ENCODE results near the gene CASP10. TPM values are rescaled to one million over a fixed set of nuclear protein-coding genes. Genes with fewer than 3 reads are reported as not detected.

The CASP10 gene
- total RNA-seq, 1 donor from 2014 or later, result 46.2 TPM

DNA sequence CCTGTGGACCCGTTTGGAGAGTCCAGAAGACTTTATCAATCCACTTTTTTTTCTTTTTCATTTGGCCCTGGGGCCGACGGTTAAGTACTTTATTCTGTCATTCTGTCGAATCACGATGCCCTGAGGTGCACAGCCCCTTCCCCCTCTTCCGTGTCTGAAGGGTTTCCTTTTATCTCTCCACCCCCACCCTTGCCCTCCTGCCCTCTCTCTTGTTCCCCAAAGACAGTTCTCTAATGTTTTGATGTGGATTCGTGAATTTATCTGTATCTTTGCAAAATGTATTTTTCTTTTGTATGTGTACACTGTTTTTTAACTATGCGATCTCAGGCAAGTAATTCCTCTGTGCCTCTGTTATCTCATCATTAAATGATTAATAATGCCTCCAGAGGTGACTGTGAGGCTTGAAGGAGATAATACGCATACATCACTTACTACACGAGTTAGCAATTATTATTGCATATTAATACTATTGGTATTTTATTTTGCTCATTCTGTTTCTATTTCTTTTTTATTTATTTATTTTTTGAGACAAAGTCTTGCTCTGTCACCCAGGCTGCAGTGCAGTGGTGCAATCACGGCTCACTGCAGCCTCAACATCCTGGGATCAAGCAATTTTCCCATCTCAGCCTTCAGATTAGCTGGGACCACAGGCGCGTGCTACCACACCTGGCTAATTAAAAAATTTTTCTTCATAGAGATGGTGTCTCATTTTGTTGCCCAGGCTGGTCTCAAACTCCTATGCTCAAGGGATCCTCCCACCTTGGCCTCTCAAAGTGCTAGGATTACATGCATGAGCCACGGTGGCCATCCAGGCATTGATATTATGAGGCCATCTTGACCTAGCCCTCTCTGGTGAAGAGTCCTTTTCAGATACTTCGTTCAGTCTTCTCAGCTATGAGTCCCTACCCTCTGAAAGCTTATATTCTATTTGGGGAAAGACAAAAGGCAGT lies 76.0 kb downstream of the CASP10 start:
- DNase-seq (ENCODE audit: low read depth in 2 of 2), result no peak

DNA sequence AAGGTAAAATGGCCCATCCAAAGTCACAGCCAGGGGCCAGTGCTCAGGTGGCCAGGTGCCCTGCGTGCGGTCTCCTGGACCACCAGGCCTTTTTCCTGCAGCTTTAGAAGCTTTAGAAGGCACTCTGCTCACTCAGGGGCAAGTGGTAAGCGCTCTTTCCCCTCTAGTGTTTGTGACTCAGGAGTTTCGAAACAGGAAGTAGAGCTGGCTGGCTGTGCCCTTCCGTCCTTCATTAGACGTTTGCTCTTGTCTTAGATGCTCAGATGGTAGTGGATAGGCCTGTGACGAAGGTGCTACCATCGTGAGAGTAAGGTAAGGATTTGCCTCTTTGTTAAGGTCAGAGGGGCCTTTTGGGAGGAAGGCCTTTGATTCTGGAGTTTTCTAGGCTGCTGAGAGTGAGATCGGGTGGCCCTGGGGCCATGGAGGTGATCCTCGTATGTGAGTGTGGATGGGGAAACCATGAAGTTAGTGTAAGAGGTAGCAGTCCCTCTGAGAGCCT lies 77.4 kb downstream of the CASP10 start, which contains the start of gene CASP8:
Gene CASP8, plus strand, starts transcription at position 235 of the 499 bp plus-strand sequence. CDS start 5,951 bp downstream, outside the sequence.
- DNase-seq (ENCODE audit: low read depth in 2 of 2), result peak in 1 of 2 donors; percentile 64

DNA sequence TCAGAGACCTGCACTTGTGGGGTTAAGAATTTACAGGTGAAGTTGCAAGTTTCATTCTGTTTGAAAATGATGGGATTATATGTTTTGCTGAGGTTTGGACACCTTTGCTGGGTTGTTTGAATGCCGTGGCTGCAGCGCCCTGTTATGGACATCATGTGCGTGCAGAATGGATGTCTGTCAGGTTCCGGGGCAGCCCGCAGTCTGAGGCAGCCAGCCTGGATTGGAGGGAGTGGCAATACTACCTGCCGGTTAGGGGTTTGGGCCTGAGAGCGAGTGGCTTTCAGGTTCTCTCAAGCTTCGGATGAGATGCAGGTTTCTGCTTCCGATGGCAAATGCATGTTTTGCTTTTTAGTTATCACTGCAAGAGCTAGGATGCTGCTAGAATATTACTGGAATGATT lies 78.5 kb downstream of the CASP10 start:
- DNase-seq (ENCODE audit: low read depth in 2 of 2), result no peak

- no peak for DNase-seq (ENCODE audit: low read depth in 2 of 2)
These were observed 79.0 kb downstream of the CASP10 start for GRCh38 chr2:201261906-201262305.

DNA sequence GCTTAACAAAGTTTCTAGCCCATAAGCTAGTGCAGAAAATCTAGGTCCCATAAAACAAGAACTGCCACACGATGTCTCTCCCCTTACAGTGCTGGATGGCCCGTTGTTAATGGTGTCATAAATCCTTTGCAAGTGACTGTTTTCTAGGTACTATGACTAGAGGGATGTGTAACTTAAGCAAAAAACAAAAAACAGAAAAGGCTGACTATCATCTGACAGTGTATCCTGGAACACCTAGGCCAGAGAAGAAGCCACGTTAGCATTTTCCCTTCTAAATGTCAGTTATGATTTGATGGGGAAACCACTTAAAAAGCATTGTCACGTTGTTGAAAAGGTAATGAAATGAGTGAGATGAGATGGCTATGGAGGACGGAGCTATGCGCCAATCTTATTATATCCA lies 79.8 kb downstream of the CASP10 start:
- DNase-seq (ENCODE audit: low read depth in 2 of 2), result no peak

DNA sequence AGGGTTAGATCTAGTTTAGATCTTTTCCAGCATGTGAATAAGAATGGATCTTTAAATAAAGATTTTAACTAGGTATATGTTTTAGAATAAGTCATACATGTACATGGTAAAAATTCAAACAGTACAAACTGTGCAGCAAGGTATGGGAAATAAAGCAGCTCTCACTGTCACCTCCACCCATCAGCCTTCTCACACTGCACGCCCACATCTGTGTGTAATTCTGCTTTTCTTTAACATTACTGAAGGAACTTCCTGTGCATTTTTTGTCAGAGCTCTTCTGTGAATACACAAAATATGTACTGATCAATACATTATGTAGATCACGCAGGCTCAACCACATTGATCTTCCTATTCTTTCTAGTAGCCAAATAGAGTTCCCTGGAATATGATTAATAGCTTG lies 80.8 kb downstream of the CASP10 start:
- no peak for DNase-seq (ENCODE audit: low read depth in 2 of 2)

DNA sequence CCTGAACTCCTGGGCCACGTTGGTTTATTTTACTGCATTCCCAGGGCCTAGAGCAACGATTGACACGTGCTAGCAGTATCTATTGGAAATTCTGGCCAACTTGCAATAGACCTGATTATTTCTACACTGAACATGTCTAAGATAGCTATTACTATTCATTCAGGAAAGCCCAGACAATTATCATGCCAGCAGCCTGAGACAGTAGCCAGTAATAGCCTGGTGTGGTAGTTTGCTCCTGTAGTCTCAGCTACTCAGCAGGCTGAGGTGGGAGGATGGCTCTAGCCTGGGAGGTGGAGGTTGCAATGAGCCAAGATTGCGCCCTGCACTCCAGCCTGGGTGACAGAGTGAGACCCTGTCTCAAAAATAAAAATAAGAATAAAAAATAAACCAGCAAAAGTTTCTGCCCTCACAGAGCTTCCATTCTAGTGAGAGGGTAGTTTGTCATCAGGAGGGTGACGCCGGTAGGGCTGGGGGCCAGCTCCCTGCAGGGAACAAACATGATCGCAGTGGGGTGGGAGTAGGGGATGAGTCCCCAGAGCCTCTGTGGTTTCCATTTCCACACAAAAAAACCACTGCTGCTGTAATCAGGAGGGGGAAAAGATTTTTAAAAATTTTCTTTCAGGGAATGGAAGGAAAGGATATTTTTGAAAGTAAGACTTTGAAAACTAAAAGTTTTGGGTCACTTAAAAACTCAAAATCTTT lies 81.7 kb downstream of the CASP10 start:
- DNase-seq (ENCODE audit: low read depth in 2 of 2), result no peak

DNA sequence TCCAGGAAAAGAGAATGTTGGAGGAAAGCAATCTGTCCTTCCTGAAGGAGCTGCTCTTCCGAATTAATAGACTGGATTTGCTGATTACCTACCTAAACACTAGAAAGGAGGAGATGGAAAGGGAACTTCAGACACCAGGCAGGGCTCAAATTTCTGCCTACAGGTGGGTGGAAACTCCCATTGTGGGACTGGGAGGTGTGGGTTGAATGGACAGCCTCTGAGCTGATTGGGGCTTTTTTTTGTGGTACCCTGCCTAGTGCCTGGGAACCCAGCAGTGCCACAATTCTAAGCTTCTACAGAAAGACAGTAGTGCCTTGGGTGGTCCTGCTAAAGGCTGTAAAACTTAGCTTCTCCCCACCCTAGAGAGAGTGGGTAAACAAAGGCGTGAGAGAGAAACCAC lies 83.7 kb downstream of the CASP10 start:
- no peak for DNase-seq (ENCODE audit: low read depth in 2 of 2)

GRCh38 chr2:201267278-201268030 lies 84.5 kb downstream of the CASP10 start:
- no peak for DNase-seq (ENCODE audit: low read depth in 2 of 2)

- no peak for DNase-seq (ENCODE audit: low read depth in 2 of 2)
These were observed 86.8 kb downstream of the CASP10 start for GRCh38 chr2:201269764-201270163.

GRCh38 chr2:201270293-201271001 lies 87.5 kb downstream of the CASP10 start:
- DNase-seq (ENCODE audit: low read depth in 2 of 2), result no peak

DNA sequence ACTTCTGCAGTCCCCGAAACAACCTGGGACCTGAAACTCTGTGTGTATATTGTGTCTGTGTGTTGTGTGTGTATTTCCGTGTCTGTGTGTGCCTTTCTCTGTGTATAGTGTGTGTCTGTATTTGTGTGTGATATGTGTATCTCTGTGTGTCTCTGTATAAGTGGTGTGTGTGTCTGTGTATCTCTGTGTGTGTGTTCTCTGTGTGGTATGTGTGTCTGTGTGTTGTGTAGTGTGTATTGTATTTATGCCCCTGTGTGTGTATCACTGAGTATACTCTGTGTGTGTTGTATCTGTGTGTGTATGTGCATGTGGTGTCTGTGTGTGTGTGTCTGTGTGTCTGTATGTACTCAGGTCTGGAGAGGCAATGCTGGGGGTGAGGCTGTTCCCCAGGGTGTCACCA lies 89.0 kb downstream of the CASP10 start:
- no peak for DNase-seq (ENCODE audit: low read depth in 2 of 2)

GRCh38 chr2:201273330-201273983 lies 90.5 kb downstream of the CASP10 start:
- DNase-seq (ENCODE audit: low read depth in 2 of 2), result no peak

GRCh38 chr2:201275069-201275468 lies 92.1 kb downstream of the CASP10 start:
- no peak for DNase-seq (ENCODE audit: low read depth in 2 of 2)

DNA sequence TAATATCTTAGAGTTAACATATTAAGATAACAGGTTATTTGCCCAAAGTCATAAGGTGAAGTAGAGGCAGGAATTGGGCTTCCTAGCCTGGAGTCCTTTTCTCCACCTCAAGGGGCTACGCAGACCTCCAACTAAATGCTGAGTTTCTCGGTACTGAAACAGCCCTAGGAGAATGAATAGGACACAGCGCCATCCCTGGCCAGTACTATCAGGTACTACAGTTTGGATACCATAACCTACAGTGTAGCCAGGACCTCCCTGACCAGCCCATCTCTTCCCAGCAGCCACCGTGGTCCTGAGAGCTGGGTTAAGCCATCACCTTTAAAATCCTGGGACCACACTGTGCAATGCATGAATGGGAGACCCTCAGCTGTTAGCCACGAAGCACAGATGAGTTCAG lies 93.0 kb downstream of the CASP10 start:
- no peak for DNase-seq (ENCODE audit: low read depth in 2 of 2)

DNA sequence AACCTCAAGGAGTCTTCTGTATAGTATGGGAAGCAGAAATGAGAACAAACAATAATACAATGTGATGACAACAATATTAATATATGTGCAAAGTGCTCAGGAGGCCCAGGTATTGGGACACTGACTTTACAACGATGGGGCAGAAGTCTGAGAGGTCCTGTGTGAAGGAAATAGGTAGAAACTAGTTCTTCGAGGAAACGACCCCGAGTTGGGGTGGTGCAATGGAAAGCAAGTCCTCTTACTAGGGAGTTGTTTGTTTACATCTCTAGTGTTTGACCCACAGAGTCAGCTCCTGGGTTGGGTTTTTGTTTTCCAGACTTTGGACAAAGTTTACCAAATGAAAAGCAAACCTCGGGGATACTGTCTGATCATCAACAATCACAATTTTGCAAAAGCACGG lies 93.6 kb downstream of the CASP10 start:
- DNase-seq (ENCODE audit: low read depth in 2 of 2), result no peak
